ENCODE results near the gene MFAP2.

GRCh38 chr1:16999863-17000262, 19.4 kb upstream of the MFAP2 start:
- TF ChIP-seq CTCF (tag by site-specific recombination; IDR thresholded peaks at IDR 0.05) (no peak), HOXD13 (CRISPR knock-in tag; IDR thresholded peaks at IDR 0.05; ENCODE audit: borderline replicate concordance) (no peak), BCL6B (tag by site-specific recombination; IDR thresholded peaks at IDR 0.05) (no peak), KLF9 (tag by site-specific recombination; IDR thresholded peaks at IDR 0.05; ENCODE audit: low read depth) (no peak), MZF1 (tag by site-specific recombination; IDR thresholded peaks at IDR 0.05; ENCODE audit: borderline replicate concordance) (no peak), YY2 (tag by site-specific recombination; IDR thresholded peaks at IDR 0.05) (no peak), ZNF623 (tag by site-specific recombination; IDR thresholded peaks at IDR 0.05) (no peak), PRDM2 (tag by site-specific recombination; IDR thresholded peaks at IDR 0.05; ENCODE audit: borderline replicate concordance) (no peak), ZNF529 (tag by site-specific recombination; IDR thresholded peaks at IDR 0.05; ENCODE audit: insufficient replicate concordance) (no peak), ZSCAN23 (tag by site-specific recombination; IDR thresholded peaks at IDR 0.05) (no peak), ZNF211 (tag by site-specific recombination; IDR thresholded peaks at IDR 0.05; ENCODE audit: low read depth) (no peak), PATZ1 (tag by site-specific recombination; IDR thresholded peaks at IDR 0.05) (no peak), ZNF18 (tag by site-specific recombination; IDR thresholded peaks at IDR 0.05) (no peak), ZNF274 (IDR thresholded peaks at IDR 0.05; ENCODE audit: low read length) (no peak), ZNF274 (tag by site-specific recombination; IDR thresholded peaks at IDR 0.05; ENCODE audit: borderline replicate concordance) (no peak)

All from HEK293 (cell line).